Heart left ventricle (tissue), 16 donors: ENCODE data around the gene ZNF423. TPM values are rescaled to one million over a fixed set of nuclear protein-coding genes. Genes with fewer than 3 reads are reported as not detected.

Source experiments
- ATAC-seq, 4 donors: fragments of 200-7000 bp; cut with Tn5 transposase; one replicate each; pipeline ENCODE4 v1.9.1; 2020 to 2022; ENCODE audit warnings: moderate library complexity in 4 of 4, mild to moderate bottlenecking in 3 of 4, moderate number of reproducible peaks in 1 of 4
- DNase-seq, 5 donors: peaks; one replicate each; pipeline ENCODE4 v3.0.0-alpha.2; 2020
- H3K27ac ChIP-seq, 12 donors: fragments of 200-600 bp; sonication (generic) in 4 of 12; one replicate each; pipeline versions ENCODE4 v1.5.0 to v1.8.0; 2016 to 2022; ENCODE audit warnings: mild to moderate bottlenecking in 2 of 12
- H3K27me3 ChIP-seq, 9 donors: fragments of 200-600 bp; sonication (generic) in 2 of 9; one replicate each; pipeline versions ENCODE4 v1.5.1 to v1.8.0; 2016 to 2022; ENCODE audit warnings: mild to moderate bottlenecking in 3 of 9
- H3K36me3 ChIP-seq, 9 donors: fragments of 200-600 bp; sonication (generic) in 2 of 9; one replicate each; pipeline versions ENCODE4 v1.5.0 to v1.8.0; 2018 to 2022; ENCODE audit warnings: mild to moderate bottlenecking in 2 of 9
- H3K4me1 ChIP-seq, 12 donors: fragments of 200-600 bp; sonication (generic) in 4 of 12; one replicate each; pipeline versions ENCODE4 v1.5.0 to v1.8.0; 2016 to 2022; ENCODE audit warnings: mild to moderate bottlenecking in 3 of 12
- H3K4me3 ChIP-seq, 12 donors: fragments of 200-600 bp; sonication (generic) in 4 of 12; one replicate each; pipeline versions ENCODE4 v1.5.0 to v1.8.0; 2017 to 2022; ENCODE audit warnings: mild to moderate bottlenecking in 9 of 12, moderate library complexity in 4 of 12
- H3K9me3 ChIP-seq, 12 donors: fragments of 200-600 bp; sonication (generic) in 4 of 12; one replicate each; pipeline versions ENCODE4 v1.5.0 to v1.8.0; 2016 to 2022; ENCODE audit warnings: mild to moderate bottlenecking in 1 of 12
- POLR2A ChIP-seq, 2 donors: fragments of 450-650 bp; IDR thresholded peaks; one replicate each; pipeline ENCODE4 v1.6.1; 2017; ENCODE audit warnings: antibody characterized with exemption in 2 of 2, mild to moderate bottlenecking in 2 of 2, moderate library complexity in 2 of 2
- WGBS, 4 donors: extraction: QIAGEN DNeasy Blood & Tissue Kit in 2 of 4; methylation state at CpG; one replicate each; pipeline versions ENCODE4 v1.1.5 to v1.1.7; 2013 to 2018; 5-methylcytosine and 5-hydroxymethylcytosine counted together
- intact Hi-C, 10 donors: fragments of 100-400 bp; cut with DNase I; formaldehyde crosslinking; loops; one replicate each; pipeline versions ENCODE4 v1.11.1 to v1.14.2; 2022
- polyA plus RNA-seq, 2 donors: library from polyadenylated mRNA; stranded (reverse); fragments of 200-250 nt; gene quantifications; one replicate each; pipeline ENCODE4 v1.2.3, GENCODE V29; 2013
- total RNA-seq, 9 donors: library from RNA; depleted of rRNA in 2 of 9; stranded (reverse); fragments of >200 nt in 2 of 9; fragmentation: NEBNext Ultra II Directional in 3 of 9; extraction: Animal tissue kit (Norgen Biotek cat#: 25700) in 3 of 9; gene quantifications; one replicate each; pipeline versions ENCODE4 v1.1.0 to v1.2.4, GENCODE V29; 2016 to 2023
- TF ChIP-seq, protein P1 (sequence below), 12 donors: fragments of 200-600 bp; sonication (generic) in 4 of 12; IDR thresholded peaks; one replicate each; pipeline versions ENCODE4 v1.5.0 to v1.8.0; 2018 to 2022; ENCODE audit warnings: antibody characterized with exemption in 12 of 12, mild to moderate bottlenecking in 5 of 12
- donor health status: ischemic (EF 13 %, LVEDD 7.1; RV severe dilation, severe dysfunction).
- donor health status: healthy with polysubstance abuse.
- donor health status: DM: no; HTN: yes; CAD: no.
- donor health status: DM: no; HTN: no; CAD: no.
- donor health status: ischemic (EF 25% LVEDD 6.9; RV normal size, moderate dysfunction).
- donor health status: ischemic (EF 25% LVEDD 5.7; RV mildly dilated, moderate dysfunction).
- donor health status: healthy.
- donor health status: DM: yes; HTN: yes; CAD: no.
- donor health status: ischemic (EF 35%, LVEDD 5.7; RV mildly dilated, moderate dysfunction).
- donor health status: nonischemic (EF 11% LVEDD 7.7; RV severe dilation, severe dysfunction).
- donor health status: DM: yes; HTN: yes; CAD: no.
- donor health status: PGD.
- donor health status: ischemic (EF 29% LVEDD 5.4; RV normal size, mild dysfunction).
- donor health status: nonischemic (EF 23%, LVEDD 6.1; RV moderate dilation, normal function).

ZNF423 gene
- total and polyA plus RNA-seq, 11 donors: 1.8 to 10.4 (median 5.7) TPM

DNA sequence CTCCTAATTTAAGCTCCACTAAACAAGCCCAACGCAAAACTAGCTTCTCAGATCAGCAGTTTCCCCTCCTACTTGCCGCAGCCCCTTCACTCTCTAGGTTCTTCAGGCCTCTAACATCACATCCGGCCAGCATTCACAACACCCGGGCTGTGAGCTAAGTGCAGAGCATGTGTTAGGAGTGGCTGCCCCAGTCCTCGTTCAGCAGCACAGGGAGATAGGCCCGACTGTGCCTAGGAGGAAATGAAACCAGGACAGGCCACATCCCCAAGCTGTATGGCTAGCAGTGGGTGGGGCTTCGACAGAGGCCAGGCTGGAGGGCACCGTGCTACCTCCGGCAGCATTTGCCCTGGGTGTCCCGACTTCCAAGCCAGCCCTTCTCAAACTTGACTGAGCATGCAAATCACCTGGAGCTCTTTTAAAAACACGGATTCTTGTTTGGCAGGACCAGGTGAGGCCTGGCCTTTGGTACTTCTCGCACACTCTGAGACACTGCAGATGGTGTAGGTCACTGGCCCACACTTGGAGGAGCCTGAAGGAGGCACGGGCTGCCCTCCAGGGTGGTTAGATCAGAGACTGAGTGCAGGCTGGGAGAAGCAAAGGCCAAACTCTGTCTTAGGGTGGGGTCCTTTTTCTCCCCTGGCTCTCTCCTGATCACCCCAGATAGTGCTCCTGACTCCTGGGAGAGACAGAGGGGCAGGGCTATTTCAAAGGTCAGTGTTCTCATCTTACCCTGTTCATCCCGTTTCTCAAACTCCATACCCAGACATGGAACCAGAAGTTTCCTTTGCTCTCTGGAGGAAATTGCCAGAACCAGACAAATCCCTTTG, 280.4 kb downstream of the ZNF423 start:
- H3K4me1 ChIP-seq: peaks cover 0 to 25% (median 4%) of the 10 kb centered on the region in 12 donors
- H3K27me3 ChIP-seq: no peaks in the 10 kb centered on the region
- no peaks in the 10 kb centered on the region for H3K36me3 ChIP-seq
- intact Hi-C loops: no loop called here
- no peaks in the 10 kb centered on the region for H3K9me3 ChIP-seq
- peak overlapping the region in 2 of 12 donors; percentile 15 to 37 for H3K27ac ChIP-seq
- TF ChIP-seq POLR2A (IDR thresholded peaks at IDR 0.05): no peak
- TF ChIP-seq, protein P1, sequence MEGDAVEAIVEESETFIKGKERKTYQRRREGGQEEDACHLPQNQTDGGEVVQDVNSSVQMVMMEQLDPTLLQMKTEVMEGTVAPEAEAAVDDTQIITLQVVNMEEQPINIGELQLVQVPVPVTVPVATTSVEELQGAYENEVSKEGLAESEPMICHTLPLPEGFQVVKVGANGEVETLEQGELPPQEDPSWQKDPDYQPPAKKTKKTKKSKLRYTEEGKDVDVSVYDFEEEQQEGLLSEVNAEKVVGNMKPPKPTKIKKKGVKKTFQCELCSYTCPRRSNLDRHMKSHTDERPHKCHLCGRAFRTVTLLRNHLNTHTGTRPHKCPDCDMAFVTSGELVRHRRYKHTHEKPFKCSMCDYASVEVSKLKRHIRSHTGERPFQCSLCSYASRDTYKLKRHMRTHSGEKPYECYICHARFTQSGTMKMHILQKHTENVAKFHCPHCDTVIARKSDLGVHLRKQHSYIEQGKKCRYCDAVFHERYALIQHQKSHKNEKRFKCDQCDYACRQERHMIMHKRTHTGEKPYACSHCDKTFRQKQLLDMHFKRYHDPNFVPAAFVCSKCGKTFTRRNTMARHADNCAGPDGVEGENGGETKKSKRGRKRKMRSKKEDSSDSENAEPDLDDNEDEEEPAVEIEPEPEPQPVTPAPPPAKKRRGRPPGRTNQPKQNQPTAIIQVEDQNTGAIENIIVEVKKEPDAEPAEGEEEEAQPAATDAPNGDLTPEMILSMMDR (IDR thresholded peaks at IDR 0.05): no peak
- WGBS, 4 donors: 56 to 68% (median 61%) methylated on average over 11 to 14 of the region's 14 CpGs
- H3K4me3 ChIP-seq: no peak overlapping the region
- DNase-seq (peak; percentile 41 to 73 (median 55)), ATAC-seq (peak; percentile 40 to 89 (median 84))

DNA sequence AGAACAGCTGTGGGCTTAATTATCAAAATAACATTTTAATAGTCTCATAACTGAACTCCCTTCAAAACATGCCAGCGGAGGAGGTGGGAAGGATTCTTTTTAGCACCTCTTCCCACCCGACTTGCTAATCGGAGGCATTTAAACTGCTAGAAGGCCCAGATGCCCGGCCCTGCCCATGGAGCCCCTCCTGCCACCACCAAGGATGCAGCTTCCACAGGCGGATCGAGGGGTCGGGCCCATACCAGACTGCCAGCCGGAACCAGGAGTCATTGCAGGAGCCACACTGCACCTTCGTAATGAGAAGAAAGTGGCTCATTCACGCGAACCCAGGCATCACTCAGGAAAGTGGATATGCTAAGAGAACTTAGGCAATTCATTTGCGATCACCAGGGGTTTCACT, 281.1 kb downstream of the ZNF423 start:
- intact Hi-C loops: no loop called here
- H3K36me3 ChIP-seq: no peaks in the 10 kb centered on the region

DNA sequence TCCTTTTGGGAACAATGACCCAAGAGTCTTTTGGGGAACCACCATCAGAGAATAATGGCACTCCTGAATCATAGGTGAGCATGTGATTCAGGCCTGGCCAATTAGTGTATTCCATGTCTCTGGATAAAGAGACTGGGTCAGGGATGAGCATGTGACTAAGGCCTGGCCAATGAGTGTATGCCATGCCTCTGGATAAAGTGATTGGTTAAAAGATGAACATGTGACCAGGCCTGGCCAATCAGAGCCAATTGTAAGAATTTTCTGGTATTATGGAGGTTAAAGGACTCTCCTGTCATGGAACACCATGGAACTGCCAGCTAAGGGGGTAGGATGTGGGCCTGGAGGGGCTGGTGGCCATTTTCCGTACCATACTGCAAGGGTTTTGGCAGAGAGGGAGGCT, 288.0 kb downstream of the ZNF423 start:
- no peak for DNase-seq
- intact Hi-C loops: no loop called here
- no peaks in the 10 kb centered on the region for H3K9me3 ChIP-seq
- H3K27me3 ChIP-seq: no peaks in the 10 kb centered on the region
- ATAC-seq: no peak
- peaks cover 0 to 24% (median 0%) of the 10 kb centered on the region in 12 donors for H3K4me1 ChIP-seq
- H3K36me3 ChIP-seq: no peaks in the 10 kb centered on the region
- 93 to 100% (median 96%) methylated on average over 1 of the region's 1 CpG for WGBS, 4 donors
- H3K4me3 ChIP-seq: no peak overlapping the region
- H3K27ac ChIP-seq: no peak overlapping the region
- no peak for TF ChIP-seq POLR2A (IDR thresholded peaks at IDR 0.05)
- TF ChIP-seq, protein P1 (IDR thresholded peaks at IDR 0.05): no peak

More for the DNA sequence above, 281.1 kb downstream of the ZNF423 start:
- H3K4me1 ChIP-seq: peaks cover 0 to 19% (median 4%) of the 10 kb centered on the region in 12 donors
- no peak overlapping the region for H3K4me3 ChIP-seq
- H3K27me3 ChIP-seq: no peaks in the 10 kb centered on the region
- DNase-seq (no peak), ATAC-seq (no peak)
- H3K27ac ChIP-seq: peak overlapping the region in 2 of 12 donors; percentile 15 to 37
- WGBS, 4 donors: 93 to 95% (median 94%) methylated on average over 12 of the region's 12 CpGs
- TF ChIP-seq, protein P1 (IDR thresholded peaks at IDR 0.05): no peak
- TF ChIP-seq POLR2A (IDR thresholded peaks at IDR 0.05): no peak
- H3K9me3 ChIP-seq: no peaks in the 10 kb centered on the region

DNA sequence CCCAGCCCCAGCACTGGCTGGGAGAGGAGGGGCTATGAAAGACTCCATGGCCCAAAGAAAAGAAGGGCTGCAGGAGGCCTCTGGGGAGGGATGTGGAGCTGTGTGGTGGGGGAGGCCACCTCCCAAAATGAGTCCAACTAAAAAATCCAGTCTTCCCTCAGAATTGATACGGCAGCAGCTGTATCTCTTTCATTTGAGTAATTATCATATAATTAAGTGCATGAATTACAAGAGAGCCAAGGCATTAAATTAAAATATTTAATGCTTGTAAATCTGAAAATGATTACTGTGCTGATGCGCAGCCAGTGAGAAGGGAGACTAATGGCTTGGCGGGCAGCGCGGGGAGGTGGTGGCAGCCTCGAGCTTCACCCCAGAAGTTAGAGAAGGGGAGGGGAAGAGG, 289.5 kb downstream of the ZNF423 start:
- no peak overlapping the region for H3K27ac ChIP-seq
- ATAC-seq (no peak), DNase-seq (no peak)
- intact Hi-C loops: no loop called here
- TF ChIP-seq POLR2A (IDR thresholded peaks at IDR 0.05): no peak
- TF ChIP-seq, protein P1 (IDR thresholded peaks at IDR 0.05): no peak
- no peak overlapping the region for H3K4me3 ChIP-seq
- no peaks in the 10 kb centered on the region for H3K27me3 ChIP-seq
- WGBS, 4 donors: 78 to 98% (median 90%) methylated on average over 6 of the region's 6 CpGs
- H3K9me3 ChIP-seq: no peaks in the 10 kb centered on the region
- no peaks in the 10 kb centered on the region for H3K36me3 ChIP-seq
- peaks cover 0 to 24% (median 0%) of the 10 kb centered on the region in 12 donors for H3K4me1 ChIP-seq
